B cell (primary cell): ENCODE data around the gene HOXC9.

Source experiments
- EZH2 ChIP-seq: IDR thresholded peaks from 2 replicates; pipeline ENCODE4 v1.6.1; 2012; ENCODE audit warnings: borderline replicate concordance, low read depth, mild to moderate bottlenecking, moderate library complexity, low read length; ENCODE audit not compliant: insufficient read depth, poor library complexity, severe bottlenecking
- TF ChIP-seq, protein P1 (sequence below): fragments of 200-600 bp; IDR thresholded peaks from one replicate; pipeline ENCODE4 v1.8.0; 2022; ENCODE audit warnings: antibody characterized with exemption, mild to moderate bottlenecking

DNA sequence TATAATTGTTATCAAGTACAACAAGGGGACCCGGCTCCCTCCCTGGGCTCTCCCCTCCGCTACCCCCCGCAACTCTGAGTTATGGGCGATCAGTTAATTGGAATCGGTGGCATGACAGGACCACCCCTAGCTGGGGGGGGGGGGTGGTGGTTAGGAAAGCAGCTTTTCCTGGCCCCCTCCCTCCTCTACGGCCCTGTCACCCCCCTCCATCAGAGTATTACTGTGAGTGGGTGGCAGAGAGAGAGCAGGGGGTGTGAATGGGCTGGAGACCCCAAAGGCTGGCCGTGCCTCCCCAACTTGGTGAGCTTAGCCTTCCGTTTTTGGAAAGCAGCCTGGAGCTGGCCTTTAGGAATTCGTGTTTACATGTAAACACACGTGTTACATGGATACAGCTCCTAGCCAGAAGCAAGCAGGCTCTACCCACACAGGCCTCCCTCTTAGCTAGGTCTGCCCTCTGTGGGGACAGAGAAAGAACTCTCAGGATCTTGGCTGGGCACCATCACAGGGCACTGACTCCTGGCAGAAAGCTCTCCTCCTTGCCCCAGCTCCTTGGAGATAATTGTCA lies 52.6 kb downstream of the HOXC9 start:
- TF ChIP-seq, protein P1, sequence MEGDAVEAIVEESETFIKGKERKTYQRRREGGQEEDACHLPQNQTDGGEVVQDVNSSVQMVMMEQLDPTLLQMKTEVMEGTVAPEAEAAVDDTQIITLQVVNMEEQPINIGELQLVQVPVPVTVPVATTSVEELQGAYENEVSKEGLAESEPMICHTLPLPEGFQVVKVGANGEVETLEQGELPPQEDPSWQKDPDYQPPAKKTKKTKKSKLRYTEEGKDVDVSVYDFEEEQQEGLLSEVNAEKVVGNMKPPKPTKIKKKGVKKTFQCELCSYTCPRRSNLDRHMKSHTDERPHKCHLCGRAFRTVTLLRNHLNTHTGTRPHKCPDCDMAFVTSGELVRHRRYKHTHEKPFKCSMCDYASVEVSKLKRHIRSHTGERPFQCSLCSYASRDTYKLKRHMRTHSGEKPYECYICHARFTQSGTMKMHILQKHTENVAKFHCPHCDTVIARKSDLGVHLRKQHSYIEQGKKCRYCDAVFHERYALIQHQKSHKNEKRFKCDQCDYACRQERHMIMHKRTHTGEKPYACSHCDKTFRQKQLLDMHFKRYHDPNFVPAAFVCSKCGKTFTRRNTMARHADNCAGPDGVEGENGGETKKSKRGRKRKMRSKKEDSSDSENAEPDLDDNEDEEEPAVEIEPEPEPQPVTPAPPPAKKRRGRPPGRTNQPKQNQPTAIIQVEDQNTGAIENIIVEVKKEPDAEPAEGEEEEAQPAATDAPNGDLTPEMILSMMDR = no peak
- TF ChIP-seq EZH2 = no peak
